ENCODE results near the gene SUPT20H.

DNA sequence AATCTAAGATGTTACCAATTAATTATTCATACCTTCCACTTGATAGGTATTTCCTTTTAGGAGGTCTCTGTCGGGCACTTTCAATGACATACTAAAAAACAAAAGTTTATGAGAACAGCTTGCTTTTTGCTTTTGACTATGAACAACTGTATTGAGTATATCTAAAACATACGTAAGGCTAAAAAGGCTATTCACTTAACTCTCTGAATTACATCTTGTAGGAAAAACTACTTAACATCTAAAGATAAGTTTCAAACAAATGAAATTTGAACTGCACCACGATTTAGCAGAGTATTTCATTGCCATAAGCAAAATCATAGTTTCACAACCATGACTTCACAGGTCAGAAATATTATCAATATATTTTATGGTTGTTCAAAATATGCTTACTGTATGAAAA is 11.6 kb downstream of the SUPT20H start:
- no peak for TF ChIP-seq ZFP3 (CRISPR knock-in tag; IDR thresholded peaks at IDR 0.05)
- TF ChIP-seq, protein P1, sequence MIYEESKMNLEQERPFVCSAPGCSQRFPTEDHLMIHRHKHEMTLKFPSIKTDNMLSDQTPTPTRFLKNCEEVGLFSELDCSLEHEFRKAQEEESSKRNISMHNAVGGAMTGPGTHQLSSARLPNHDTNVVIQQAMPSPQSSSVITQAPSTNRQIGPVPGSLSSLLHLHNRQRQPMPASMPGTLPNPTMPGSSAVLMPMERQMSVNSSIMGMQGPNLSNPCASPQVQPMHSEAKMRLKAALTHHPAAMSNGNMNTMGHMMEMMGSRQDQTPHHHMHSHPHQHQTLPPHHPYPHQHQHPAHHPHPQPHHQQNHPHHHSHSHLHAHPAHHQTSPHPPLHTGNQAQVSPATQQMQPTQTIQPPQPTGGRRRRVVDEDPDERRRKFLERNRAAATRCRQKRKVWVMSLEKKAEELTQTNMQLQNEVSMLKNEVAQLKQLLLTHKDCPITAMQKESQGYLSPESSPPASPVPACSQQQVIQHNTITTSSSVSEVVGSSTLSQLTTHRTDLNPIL (CRISPR knock-in tag; IDR thresholded peaks at IDR 0.05; ENCODE audit: low read depth) = no peak

All from SK-N-SH treated with all-trans-retinoic acid at 6 μM for 48 hours (cell line).